NCI-H460 (cell line): ENCODE data around the gene FATE1. TPM values are rescaled to one million over a fixed set of nuclear protein-coding genes. Genes with fewer than 3 reads are reported as not detected.
A peak's percentile ranks its signal among the peaks of the same experiment; 100 is the strongest.

Experiments used
- DNase-seq: peaks from one replicate; pipeline ENCODE4 v3.0.0-alpha.2; 2016; ENCODE audit warnings: low read depth; ENCODE audit errors: extremely low read depth
- total RNA-seq: library from RNA; depleted of rRNA; stranded (reverse); fragments of >200 nt; shearing (Covaris generic); gene quantifications from 2 replicates; pipeline ENCODE4 v1.2.3, GENCODE V29; 2014; rRNA removed

FATE1 gene
- total RNA-seq, 1 experiment from 2014 or later = not detected

- no peak for DNase-seq
Observed at GRCh38 chrX:151738751-151739150, 22.9 kb downstream of the FATE1 start.

- DNase-seq = no peak
Observed at GRCh38 chrX:151741606-151742005, 25.8 kb downstream of the FATE1 start.

- DNase-seq = no peak
Observed at GRCh38 chrX:151742311-151742710, 26.5 kb downstream of the FATE1 start.

DNA sequence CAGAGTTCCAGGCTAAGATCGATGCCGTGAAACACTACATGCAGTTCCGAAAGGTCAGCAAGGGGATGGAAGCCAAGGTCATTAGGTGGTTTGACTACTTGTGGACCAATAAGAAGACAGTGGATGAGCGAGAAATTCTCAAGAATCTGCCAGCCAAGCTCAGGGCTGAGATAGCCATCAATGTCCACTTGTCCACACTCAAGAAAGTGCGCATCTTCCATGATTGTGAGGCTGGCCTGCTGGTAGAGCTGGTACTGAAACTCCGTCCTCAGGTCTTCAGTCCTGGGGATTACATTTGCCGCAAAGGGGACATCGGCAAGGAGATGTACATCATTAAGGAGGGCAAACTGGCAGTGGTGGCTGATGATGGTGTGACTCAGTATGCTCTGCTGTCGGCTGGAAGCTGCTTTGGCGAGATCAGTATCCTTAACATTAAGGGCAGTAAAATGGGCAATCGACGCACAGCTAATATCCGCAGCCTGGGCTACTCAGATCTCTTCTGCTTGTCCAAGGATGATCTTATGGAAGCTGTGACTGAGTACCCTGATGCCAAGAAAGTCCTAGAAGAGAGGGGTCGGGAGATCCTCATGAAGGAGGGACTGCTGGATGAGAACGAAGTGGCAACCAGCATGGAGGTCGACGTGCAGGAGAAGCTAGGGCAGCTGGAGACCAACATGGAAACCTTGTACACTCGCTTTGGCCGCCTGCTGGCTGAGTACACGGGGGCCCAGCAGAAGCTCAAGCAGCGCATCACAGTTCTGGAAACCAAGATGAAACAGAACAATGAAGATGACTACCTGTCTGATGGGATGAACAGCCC is 28.0 kb downstream of the FATE1 start:
- no peak for DNase-seq

DNA sequence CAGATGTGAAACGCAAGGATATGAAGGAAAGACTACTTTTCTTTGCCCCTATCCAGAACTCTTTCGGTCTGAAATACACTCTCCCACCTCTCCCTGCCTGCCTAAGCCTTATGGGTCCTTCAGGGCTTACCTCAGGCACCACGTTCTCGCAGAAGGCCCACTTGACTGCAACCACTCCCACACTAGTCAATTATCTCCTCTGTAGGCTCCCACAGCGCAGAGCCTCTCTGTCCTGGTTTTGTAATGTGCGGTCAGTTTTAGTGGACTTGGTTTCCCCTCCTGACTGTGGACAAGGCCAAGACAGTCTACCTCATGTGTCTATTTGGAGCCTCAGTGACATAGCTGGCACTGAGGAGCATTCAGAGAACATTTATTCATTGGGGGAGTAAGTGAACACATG is 29.8 kb downstream of the FATE1 start:
- DNase-seq = no peak

DNA sequence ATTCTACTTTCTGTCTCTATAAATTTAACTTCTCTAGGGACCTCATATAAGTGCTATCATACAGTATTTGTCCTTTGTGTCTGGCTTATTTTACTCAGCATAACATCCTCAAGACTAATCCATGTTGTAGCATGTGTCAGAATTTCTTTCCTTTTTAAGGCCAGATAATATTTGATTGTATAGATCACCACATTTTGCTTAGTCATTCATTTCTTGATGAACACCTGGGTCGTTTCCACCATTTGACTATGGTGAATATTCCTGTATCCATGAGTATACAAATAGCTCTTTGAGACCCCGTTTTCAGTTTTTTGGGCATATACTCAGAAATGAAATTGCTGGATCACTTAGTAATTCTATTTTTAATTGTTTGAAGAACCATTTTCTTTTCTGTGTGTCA is 30.7 kb downstream of the FATE1 start:
- no peak for DNase-seq

DNA sequence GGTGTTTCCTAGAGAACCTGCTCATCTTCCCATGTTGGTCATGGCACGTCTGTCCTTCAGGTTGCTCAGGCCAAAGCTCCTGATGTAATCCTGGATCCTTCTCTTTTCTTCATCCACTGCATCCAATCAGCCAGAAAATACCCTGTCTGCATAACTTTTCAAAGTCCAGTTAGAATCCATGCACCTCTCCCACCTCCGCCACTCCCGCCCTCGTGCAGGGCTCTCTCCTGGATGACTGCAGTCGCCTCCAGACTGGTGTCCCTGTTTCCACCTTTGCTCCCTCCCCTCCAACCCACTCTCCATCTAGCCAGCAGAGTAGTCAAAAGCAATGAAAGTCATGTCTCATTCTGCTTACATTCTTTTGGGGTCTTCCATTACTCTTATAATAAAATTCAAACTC is 34.7 kb downstream of the FATE1 start:
- DNase-seq = no peak

GRCh38 chrX:151752847-151753246 is 37.0 kb downstream of the FATE1 start:
- DNase-seq = no peak

GRCh38 chrX:151753313-151754046 is 37.6 kb downstream of the FATE1 start:
- peak; percentile 48 for DNase-seq

DNA sequence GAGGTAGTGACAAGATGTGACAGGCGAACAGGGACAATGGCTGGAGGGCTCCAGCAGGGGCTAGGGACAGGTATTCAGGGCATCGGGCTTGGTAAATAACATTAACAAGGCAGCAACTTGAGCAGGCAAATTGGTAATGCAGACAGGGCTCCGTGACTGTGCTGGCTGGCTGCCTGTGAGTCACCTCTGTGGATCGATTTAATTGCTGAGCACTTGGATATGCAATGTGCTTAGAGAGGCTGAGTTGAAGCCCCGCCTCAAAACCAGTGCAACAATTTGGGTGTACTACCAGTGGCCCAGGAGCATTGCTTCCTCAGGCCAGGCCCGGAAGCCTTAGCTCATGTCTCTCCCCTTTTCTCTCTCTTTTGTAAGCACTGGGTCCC is 38.2 kb downstream of the FATE1 start:
- no peak for DNase-seq

GRCh38 chrX:151754641-151755215 is 38.9 kb downstream of the FATE1 start:
- no peak for DNase-seq

DNA sequence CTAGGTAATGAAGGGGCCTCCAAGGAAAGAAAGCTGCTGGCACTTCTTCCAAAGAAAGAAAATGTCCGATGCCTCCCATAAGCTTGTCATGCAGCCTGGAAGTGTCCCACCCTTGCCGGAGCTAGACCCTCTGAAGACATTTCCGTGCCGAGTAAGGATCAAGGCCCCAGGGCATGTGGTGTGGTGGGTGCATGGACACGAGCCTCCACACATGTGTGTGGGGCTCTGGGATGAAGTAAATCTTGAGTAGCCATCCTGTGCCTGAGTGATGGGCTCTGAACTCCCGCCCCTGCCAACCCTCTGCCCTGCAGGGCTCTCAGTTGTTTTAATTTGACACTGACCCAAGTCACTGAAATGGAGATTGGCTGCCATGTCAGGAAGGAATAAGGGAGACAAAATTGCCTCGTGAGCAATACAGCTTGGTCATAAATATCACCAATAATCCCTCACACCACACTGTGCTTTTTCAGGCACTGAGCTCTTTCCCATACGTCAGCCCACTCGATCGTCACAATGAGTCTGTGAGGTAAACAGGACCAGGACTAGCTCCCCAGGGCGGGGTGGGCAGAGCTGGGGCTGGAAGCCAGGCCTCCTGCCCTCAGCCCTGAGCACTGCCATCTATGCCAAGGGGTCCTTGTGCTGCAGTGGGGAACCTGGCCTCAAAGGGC is 43.3 kb downstream of the FATE1 start:
- no peak for DNase-seq

GRCh38 chrX:151762802-151763201 is 47.0 kb downstream of the FATE1 start:
- DNase-seq = no peak

DNA sequence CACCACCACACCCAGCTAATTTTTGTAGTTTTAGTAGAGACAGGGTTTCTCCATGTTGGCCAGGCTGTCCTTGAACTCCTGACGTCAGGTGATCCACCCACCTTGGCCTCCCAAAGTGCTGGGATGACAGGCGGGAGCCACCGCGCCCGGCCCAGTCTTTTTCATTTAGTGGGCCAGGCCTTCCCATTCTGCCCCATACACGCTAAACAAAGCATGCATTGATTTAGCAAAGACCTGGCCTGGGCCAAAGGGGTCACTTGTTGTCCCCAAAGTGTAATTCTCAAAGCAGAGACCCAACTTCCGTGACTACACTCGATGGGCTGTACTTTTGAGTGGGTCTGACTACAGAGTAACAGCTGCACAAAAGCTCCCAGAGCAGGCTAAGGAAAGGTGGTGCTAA is 47.9 kb downstream of the FATE1 start:
- DNase-seq = no peak

GRCh38 chrX:151765026-151765425 is 49.2 kb downstream of the FATE1 start:
- DNase-seq = no peak

- no peak for DNase-seq
Observed at GRCh38 chrX:151771726-151772125, 55.9 kb downstream of the FATE1 start.

Other genes with a start within 250 kb of the FATE1 start
- not detected in 2 replicates for gene PASD1, start 152.4 kb upstream of the FATE1 start, total RNA-seq
- not detected in 2 replicates for gene PRRG3, start 20.6 kb upstream of the FATE1 start, total RNA-seq
- gene CNGA2, start 18.7 kb downstream of the FATE1 start, total RNA-seq = not detected in 2 replicates
- gene MAGEA4, start 196.9 kb downstream of the FATE1 start, total RNA-seq = not detected in 2 replicates